AML-193 (cell line): ENCODE results near the gene COL4A2.
"Not testable (repeated sequence)": the region's sequence is repeated elsewhere in the genome, so short reads cannot be mapped to it uniquely, and the experiment has no call there.

ENCODE experiments used
- DNase-seq, 2 experiments: peaks; one replicate each; lab custom pipeline; 2025; lab: John Stamatoyannopoulos, UW

The COL4A2 gene

GRCh38 chr13:110475117-110475516 is 168.0 kb downstream of the COL4A2 start:
- DNase-seq = no peak

- no peak for DNase-seq
Observed at GRCh38 chr13:110475550-110476219, 168.6 kb downstream of the COL4A2 start.

GRCh38 chr13:110476220-110476617 is 169.1 kb downstream of the COL4A2 start:
- no peak for DNase-seq

DNA sequence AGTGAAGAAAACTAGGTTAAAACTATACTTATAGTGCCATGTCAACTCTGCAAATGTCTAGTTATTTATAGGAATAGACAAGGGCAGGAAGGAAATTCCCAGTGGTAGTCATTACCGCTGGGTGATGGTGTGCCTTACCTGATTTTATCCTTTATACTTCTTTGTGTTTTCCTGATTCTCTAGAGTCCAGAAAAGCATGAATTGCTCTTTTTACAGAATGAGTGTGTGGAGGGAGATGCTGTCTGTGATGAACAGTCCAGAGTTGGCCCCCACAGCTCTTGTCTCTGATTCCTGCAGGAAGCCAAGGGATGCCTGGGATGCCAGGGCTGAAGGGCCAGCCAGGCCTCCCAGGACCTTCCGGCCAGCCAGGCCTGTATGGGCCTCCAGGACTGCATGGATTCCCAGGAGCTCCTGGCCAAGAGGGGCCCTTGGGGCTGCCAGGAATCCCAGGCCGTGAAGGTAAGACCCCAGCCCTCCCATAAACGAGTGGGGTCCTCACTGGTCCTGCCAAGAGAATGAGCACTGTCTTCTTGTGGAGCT is 170.7 kb downstream of the COL4A2 start:
- DNase-seq = no peak

DNA sequence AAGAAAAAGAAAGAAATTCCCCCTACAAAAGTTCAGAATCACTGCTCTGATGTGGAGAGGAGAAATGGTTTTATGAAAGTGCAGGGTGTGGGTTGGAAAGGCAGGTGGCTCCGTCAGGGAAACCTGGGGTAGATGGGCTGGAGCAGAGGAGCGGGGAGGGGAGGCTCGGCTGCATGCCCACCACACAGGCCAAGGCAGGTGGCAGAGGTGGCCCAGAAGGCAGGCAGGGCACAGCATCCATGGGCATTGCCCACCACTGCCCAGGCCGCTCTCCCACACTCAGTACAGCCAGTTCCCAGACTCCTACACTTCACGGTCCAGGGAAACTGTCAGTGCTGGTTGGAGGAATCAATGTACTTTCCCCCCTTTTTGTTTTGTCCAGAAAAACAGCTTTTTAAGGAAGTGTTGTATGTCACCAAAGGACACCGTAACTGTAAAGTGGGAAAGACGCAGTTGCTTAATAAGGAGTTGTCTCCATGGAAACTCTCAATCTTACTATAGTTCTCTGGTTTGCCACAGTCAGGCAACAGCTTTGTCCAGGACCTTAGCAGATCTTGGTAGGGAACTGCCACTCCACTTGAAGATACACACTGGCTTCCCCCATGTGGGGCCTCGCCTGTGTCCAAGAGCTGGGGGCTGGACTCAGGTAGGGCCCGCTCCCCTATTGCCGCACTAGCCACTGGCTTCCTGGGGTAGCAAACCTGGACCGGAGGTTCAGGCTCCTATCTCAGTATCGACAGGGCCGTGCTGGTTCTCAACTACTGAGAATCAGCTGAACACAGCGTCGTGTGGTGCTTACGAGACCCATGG is 171.5 kb downstream of the COL4A2 start:
- no peak for DNase-seq

DNA sequence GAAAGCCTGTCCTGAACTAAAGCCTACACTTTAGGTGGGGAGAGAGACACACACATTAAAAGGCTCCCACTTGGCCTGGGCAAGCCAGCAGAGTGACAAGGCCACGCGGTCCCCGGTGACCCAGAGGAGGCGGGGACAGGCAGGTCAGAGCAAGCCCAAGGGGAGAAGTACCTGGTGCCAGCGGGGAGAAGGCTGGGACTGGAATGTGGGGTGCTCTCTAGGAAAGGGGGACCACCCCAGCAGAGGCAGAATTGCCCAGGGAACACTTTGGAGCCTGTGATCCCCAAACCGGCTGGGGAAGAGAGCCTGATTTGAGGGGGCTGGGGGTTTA is 172.1 kb downstream of the COL4A2 start:
- DNase-seq = no peak

- DNase-seq = no peak
Observed at GRCh38 chr13:110479648-110480047, 172.6 kb downstream of the COL4A2 start.

DNA sequence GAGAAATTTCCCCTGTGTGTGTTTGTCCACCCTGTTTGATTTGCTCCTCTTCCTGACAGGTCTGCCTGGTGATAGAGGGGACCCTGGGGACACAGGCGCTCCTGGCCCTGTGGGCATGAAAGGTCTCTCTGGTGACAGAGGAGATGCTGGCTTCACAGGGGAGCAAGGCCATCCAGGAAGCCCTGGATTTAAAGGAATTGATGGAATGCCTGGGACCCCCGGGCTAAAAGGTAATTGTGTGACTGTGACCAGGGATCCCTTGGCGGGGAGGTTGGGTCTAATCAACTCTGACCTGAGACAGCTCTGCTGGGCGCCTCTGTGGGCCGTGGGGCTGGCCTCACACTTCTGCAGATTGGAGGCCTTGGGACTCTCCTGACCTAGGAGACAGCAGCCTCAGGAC is 173.1 kb downstream of the COL4A2 start:
- no peak for DNase-seq

GRCh38 chr13:110483386-110483968 is 176.4 kb downstream of the COL4A2 start:
- no peak for DNase-seq

DNA sequence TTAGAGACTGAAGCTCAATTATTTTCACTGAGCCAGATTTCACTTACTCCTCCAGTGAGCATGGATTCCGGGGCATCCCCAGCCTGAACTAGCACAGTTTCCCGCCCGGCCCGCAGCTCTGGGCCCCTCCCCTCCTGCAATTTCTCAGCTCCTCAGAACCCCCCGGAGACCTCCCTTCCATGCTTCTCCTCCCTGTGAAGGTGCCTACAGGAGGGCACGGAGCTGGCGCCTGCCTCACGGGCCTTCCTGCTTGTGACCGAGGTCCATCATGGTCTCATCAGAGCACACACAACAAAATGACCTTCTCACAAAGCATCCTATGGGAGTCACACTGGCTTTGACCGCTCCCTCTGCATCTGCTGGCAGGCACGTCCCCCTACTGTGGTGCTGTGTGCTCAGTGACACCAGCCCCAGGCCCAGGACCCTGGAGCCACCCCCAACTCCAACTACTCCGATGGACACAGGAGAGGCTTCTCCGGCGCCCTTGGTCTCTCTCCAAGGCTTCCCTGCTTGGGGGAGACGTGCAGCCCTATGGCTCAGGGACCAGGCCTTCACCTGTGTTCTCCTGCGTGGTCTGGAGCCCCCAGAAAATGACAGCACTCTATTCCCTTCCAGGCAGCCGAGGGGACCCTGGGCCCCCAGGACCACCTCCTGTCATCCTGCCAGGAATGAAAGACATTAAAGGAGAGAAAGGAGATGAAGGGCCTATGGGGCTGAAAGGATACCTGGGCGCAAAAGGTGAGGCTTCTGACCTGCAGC is 177.4 kb downstream of the COL4A2 start:
- DNase-seq = no peak

- no peak for DNase-seq
Observed at GRCh38 chr13:110485604-110486003, 178.5 kb downstream of the COL4A2 start.

DNA sequence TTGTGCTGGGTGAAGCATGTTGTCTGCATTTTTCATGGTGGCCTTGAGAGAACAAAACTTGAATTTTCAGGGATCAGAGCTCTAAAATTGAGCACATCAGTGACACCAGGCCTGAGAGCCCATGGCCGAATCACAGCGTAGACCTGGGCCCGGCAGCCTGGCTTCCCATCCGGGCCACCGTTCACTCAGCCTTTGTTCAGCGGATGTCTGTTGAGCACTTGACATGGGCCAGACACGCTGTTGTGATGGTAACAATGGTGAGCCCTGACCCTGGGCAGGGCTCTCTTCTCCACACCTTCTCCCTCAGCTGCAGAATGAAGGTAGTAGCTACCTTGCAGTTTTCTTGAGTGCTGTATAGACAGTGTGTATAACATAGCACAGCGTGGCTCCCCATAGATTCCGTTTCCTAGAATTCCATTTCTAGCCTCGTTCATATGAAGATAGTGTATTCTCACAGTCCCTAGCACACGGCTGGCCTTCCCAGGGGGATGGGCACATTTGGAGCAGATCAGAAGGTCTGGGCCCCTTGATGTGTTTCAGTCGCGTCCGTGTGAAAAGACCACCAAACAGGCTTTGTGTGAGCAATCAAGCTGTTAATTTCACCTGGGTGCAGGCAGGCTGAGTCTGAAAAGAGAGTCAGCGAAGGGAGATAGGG is 179.1 kb downstream of the COL4A2 start:
- no peak for DNase-seq

DNA sequence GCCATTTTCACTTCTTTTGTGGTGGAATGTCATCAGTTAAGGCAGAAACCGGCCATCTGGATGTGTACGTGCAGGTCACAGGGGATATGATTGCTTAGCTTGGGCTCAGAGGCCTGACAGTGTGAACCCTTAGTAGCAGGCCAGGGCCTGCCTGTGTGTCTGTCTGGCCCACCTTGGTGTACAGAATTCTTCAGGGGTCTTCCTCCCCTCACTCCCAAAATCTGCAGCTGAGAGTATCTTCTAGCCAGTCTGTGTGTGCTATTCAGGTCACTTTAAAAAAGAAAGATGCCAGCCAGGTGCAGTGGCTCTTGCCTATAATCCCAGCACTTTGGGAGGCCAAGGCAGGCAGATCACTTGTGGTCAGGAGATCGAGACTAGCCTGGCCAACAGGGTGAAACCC is 179.8 kb downstream of the COL4A2 start:
- DNase-seq = not testable (repeated sequence)

GRCh38 chr13:110490009-110490770 is 183.1 kb downstream of the COL4A2 start:
- DNase-seq = no peak

- no peak for DNase-seq
Observed at GRCh38 chr13:110491869-110492678, 185.0 kb downstream of the COL4A2 start.

DNA sequence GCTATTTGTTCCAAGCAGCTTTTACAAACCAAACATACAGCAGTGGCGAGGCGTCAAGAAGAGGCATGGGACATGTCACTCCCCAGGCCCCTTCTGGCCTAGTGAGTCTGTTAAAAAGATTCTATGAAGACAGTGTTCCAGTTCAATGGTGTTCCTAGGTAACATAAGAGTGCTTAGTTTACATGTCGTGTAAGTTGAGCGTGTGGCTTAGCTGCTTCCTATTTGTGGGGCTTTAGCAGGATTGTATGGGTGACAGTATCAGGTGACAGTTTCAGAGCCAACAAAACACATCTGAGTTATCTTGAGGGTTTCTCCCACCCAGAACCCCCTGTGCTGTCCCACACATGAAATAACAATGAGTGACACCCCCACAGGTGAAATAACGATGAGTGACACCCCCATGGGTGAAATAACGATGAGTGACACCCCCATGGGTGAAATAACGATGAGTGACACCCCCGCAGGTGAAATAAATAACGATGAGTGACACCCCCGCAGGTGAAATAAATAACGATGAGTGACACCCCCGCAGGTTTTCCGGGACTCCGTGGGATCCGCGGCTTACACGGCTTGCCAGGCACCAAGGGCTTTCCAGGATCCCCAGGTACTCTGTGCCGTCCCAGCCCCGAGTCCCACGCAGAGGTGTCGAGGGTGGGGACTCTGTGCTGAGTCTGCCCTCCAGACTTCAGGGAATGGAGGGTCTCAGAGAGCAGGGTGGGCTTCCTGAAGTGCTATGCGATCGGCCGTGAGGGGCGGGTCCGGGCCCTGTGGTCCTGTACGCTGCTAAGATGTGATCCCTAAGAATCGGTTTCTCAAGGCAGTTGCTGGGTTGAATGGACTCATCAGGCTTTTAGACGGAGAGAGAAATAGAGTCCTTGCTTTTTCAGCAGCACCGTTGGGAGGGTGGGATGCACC is 185.9 kb downstream of the COL4A2 start:
- no peak for DNase-seq

- no peak for DNase-seq
Observed at GRCh38 chr13:110493613-110494012, 186.5 kb downstream of the COL4A2 start.

- DNase-seq = no peak
Observed at GRCh38 chr13:110495376-110495775, 188.3 kb downstream of the COL4A2 start.

GRCh38 chr13:110495881-110496280 is 188.8 kb downstream of the COL4A2 start:
- no peak for DNase-seq
